ENCODE measurements around the gene CEACAM3. TPM values are rescaled to one million over a fixed set of nuclear protein-coding genes. Genes with fewer than 3 reads are reported as not detected.

Gene CEACAM3
- total RNA-seq, 2 experiments from 2014 or later, result not detected

- no peaks in the 10 kb centered on the region for H3K9me3 Mint-ChIP-seq
- TF ChIP-seq CTCF (IDR thresholded peaks at IDR 0.05), result no peak
- no peak for ATAC-seq
- H3K4me3 Mint-ChIP-seq, result no peak overlapping the region
- H3K27ac Mint-ChIP-seq, result no peak overlapping the region
- ChIA-PET POLR2A (no interaction called here), CTCF (interaction anchor here (1.4 to 2.8 kb wide), 2 partner anchors 12 to 14 kb away, joined by 5 to 7 read pairs; no protein-coding TSS in a partner anchor)
- DNase-seq, result no peak
- peaks cover 15% of the 10 kb centered on the region for H3K4me1 Mint-ChIP-seq (ENCODE audit: low read depth)
- intact Hi-C loops (cut with micrococcal nuclease), result no loop called here
- no peaks in the 10 kb centered on the region for H3K36me3 Mint-ChIP-seq (ENCODE audit: low read depth)
- peaks cover 10% of the 10 kb centered on the region for H3K27me3 Mint-ChIP-seq
Observed at GRCh38 chr19:41807176-41807575, 10.8 kb downstream of the CEACAM3 start.

- no peak for TF ChIP-seq CTCF (IDR thresholded peaks at IDR 0.05)
- intact Hi-C loops (cut with micrococcal nuclease), result no loop called here
- Mint-ChIP-seq H3K4me3 (no peak overlapping the region), H3K9me3 (no peaks in the 10 kb centered on the region), H3K4me1 (ENCODE audit: low read depth) (peaks cover 9% of the 10 kb centered on the region), H3K27ac (no peak overlapping the region), H3K27me3 (peaks cover 10% of the 10 kb centered on the region), H3K36me3 (ENCODE audit: low read depth) (no peaks in the 10 kb centered on the region)
- ATAC-seq, result no peak
- no peak for DNase-seq
- POLR2A ChIA-PET, result no interaction called here
- CTCF ChIA-PET, result interaction anchor here (2.8 kb wide), 1 partner anchor 14 kb away, joined by 7 read pairs; no protein-coding TSS in a partner anchor
Observed at GRCh38 chr19:41808663-41809566, 12.5 kb downstream of the CEACAM3 start.

- POLR2A ChIA-PET, result interaction anchor here (0.6 kb wide), 1 partner anchor 62 kb away, joined by 3 read pairs; no protein-coding TSS in a partner anchor
- H3K9me3 Mint-ChIP-seq, result no peaks in the 10 kb centered on the region
- intact Hi-C loops (cut with micrococcal nuclease), result no loop called here
- H3K4me1 Mint-ChIP-seq (ENCODE audit: low read depth), result peaks cover 9% of the 10 kb centered on the region
- H3K27me3 Mint-ChIP-seq, result peaks cover 10% of the 10 kb centered on the region
- CTCF ChIA-PET, result interaction anchor here (1.4 to 17.7 kb wide), 3 partner anchors 17 to 58 kb away, joined by 4 to 262 read pairs (median 5); partner anchors contain the start of gene CEACAM3
- no peak overlapping the region for H3K27ac Mint-ChIP-seq
- H3K4me3 Mint-ChIP-seq, result no peak overlapping the region
- no peak for DNase-seq
- no peak for TF ChIP-seq CTCF (IDR thresholded peaks at IDR 0.05)
- no peak for ATAC-seq
- H3K36me3 Mint-ChIP-seq (ENCODE audit: low read depth), result no peaks in the 10 kb centered on the region
Observed at GRCh38 chr19:41810301-41810700, 13.9 kb downstream of the CEACAM3 start.

- Mint-ChIP-seq H3K27me3 (peaks cover 9% of the 10 kb centered on the region), H3K4me3 (no peak overlapping the region), H3K9me3 (no peaks in the 10 kb centered on the region), H3K4me1 (ENCODE audit: low read depth) (peaks cover 6% of the 10 kb centered on the region), H3K36me3 (ENCODE audit: low read depth) (no peaks in the 10 kb centered on the region), H3K27ac (no peak overlapping the region)
- TF ChIP-seq CTCF (IDR thresholded peaks at IDR 0.05), result no peak
- CTCF ChIA-PET, result interaction anchor here (0.6 to 17.7 kb wide), 4 partner anchors 18 to 59 kb away, joined by 3 to 262 read pairs (median 4); partner anchors contain the start of gene CEACAM3
- ATAC-seq (no peak), DNase-seq (no peak)
- intact Hi-C loops (cut with micrococcal nuclease), result no loop called here
- POLR2A ChIA-PET, result interaction anchor here (0.9 kb wide), 1 partner anchor 18 kb away, joined by 3 read pairs; no protein-coding TSS in a partner anchor
Observed at GRCh38 chr19:41811036-41811435, 14.6 kb downstream of the CEACAM3 start.

- POLR2A ChIA-PET, result no interaction called here
- H3K9me3 Mint-ChIP-seq, result no peaks in the 10 kb centered on the region
- intact Hi-C loops (cut with micrococcal nuclease), result no loop called here
Observed at GRCh38 chr19:41811981-41812380, 15.6 kb downstream of the CEACAM3 start.

More at GRCh38 chr19:41811981-41812380, 15.6 kb downstream of the CEACAM3 start:
- H3K27me3 Mint-ChIP-seq, result peaks cover 9% of the 10 kb centered on the region
- CTCF ChIA-PET, result interaction anchor here (0.8 to 17.7 kb wide), 3 partner anchors 19 to 140 kb away, joined by 3 to 262 read pairs (median 7); partner anchors contain the start of gene CEACAM3
- ATAC-seq (no peak), DNase-seq (no peak)
- H3K4me1 Mint-ChIP-seq (ENCODE audit: low read depth), result peaks cover 6% of the 10 kb centered on the region
- no peak overlapping the region for H3K27ac Mint-ChIP-seq
- H3K4me3 Mint-ChIP-seq, result no peak overlapping the region
- no peaks in the 10 kb centered on the region for H3K36me3 Mint-ChIP-seq (ENCODE audit: low read depth)
- no peak for TF ChIP-seq CTCF (IDR thresholded peaks at IDR 0.05)
